ENCODE results near the gene TNFRSF14. TPM values are rescaled to one million over a fixed set of nuclear protein-coding genes. Genes with fewer than 3 reads are reported as not detected.

The TNFRSF14 gene
- total RNA-seq, 2 donors from 2014 or later: 93.2 to 299 TPM

DNA sequence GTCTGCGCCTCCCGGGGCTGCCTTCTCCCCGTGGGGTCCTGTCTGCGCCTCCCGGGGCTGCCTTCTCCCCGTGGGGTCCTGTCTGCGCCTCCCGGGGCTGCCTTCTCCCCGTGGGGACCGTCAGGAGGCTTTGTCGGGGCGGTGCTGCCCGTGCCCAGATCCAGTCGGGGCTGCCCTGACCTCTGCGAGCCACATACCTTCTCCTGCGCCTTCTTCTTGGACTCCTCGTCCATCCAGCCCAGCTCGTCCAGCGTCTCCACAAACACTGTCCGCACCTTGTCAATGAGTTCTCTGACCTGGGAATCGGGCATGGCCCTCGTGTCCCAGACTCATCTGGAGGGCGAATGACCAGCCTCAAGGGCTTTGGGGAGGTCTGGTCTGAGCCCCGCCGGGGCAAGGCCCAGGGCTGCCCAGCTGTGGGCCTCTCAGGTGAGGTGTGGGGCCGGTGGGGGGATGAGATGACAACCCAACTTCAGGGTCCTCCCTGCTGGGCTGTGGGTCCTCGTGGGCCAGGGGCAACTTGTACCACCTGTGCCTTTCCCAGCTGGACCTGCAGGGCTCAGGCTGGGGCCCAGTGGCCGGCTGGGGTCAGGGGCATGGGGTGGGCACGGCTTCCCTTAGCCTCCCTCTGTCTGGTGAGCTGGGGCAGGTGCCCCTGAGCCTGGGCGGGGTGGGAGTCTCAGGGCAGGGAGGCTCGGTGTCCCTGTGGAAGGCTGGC lies 39.8 kb downstream of the TNFRSF14 start:
- Mint-ChIP-seq H3K27me3 (no peaks in the 10 kb centered on the region), H3K4me1 (peaks cover 4% of the 10 kb centered on the region), H3K36me3 (ENCODE audit: low read depth) (no peaks in the 10 kb centered on the region), H3K27ac (no peak overlapping the region), H3K9me3 (no peaks in the 10 kb centered on the region), H3K4me3 (no peak overlapping the region)
- ATAC-seq (replicated peaks): no peak

DNA sequence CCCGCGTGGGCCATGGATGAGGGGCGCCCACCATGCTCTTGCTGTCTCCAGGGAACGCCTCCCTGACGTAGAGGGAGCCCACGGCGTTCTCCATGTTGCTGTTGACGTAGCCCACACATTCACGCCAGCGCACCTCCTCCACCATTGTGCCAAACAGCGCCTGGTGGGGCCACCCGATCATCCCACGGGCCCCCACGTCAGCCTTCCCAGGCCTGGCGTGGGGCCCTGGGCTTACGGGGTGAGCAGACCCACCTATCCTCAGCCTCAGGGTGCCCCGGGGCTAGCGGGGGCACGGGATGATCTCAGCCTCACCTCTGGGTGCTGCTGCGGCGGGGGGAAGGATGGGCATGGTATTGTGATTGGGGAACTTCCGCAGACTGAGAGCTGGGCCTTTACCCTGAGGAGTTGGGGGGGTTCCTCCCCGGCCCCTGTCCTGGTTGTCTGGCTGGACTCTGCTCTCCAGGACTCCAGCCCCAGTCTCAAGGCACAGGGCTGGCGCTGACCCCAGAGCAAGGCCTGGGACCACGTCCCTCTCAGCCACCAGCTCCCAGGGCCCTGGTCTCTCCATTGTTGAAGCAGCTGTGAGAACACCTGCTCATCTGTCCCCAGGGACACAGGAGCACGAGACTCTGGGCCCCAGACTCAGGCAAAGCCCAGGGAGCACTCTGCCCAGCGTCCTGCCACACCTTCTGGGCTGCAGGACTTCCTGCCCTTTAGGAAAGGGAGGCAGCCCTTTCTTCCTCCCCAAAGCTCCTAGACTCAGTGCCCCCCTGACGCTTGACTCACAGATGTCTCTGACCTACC lies 40.6 kb downstream of the TNFRSF14 start:
- ATAC-seq (replicated peaks): no peak
- H3K27me3 Mint-ChIP-seq: no peaks in the 10 kb centered on the region
- H3K9me3 Mint-ChIP-seq: no peaks in the 10 kb centered on the region
- no peaks in the 10 kb centered on the region for H3K36me3 Mint-ChIP-seq (ENCODE audit: low read depth)
- no peak overlapping the region for H3K27ac Mint-ChIP-seq
- H3K4me1 Mint-ChIP-seq: peaks cover 4% of the 10 kb centered on the region
- H3K4me3 Mint-ChIP-seq: no peak overlapping the region

DNA sequence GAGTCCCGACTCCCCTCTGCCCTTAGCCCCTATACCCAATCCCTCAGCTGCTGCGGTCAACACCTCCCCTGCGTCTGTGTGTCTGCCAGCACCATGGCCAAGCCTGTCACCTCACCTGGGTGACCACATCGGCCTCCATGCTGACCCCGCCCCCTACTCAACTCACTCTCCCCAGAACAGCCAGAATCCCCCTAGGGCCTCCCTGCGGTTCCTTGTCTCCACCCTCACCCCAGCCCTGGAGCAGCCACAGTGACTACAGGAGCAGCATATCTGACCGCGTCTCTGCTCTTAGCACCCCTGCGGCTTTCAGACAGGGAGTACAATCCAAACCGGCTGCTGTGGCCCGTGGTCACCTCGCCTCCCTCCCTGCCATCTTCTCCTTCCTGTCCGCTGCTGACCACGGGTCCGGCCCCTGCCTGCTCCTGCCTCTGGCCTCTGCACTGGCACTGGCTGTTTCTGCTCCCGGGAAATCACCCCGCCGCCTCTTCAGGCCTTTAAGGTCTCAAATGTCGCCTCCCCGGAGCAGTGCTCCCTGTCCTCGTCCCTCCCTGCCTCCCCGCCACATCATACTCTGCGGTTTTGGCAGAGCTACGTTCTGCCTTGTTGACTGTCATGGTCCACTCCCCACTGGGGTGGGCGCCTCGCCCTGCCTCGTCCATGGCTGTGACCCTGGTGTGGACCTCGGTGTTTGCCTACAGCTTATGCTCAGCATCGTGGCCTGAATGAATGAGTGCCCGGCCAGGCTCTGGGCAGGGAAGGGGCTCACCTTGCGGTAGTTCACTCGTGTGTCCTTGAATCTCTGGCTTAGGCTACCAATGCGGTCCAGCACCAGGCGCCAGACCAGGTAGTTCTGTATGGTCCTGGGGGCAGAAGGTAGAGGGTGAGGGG lies 41.5 kb downstream of the TNFRSF14 start:
- no peak for ATAC-seq (replicated peaks)

DNA sequence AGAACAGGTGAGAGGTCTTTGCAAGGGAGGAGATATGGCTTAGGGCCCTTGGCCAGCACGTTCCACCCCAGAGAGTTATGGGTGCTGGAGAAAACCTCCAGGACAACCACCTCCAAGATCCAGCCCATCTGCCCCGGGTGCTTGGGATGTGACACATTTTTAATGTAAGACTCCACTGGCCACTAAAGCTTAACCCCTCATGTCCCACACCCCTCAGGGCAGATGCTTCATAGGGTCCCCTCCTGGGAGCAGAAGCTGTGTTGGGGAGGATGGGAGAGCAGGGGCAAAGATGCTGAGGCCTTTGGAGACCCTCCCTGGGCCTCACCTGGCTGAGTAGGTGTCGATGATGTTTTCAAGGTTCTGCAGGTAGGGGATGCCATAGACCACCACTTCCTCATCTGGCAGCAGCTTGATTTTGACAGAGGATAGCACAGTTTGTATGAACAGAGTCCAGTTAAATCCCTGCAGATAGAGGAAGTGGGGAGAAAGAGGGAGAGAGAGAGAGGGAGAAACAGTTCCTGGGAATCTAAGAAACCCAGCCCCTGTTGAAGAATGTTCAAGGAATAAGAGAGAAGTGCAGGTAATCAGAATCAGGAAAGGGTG lies 42.3 kb downstream of the TNFRSF14 start:
- ATAC-seq (replicated peaks): no peak

More for the DNA sequence above, 41.5 kb downstream of the TNFRSF14 start:
- Mint-ChIP-seq H3K9me3 (no peaks in the 10 kb centered on the region), H3K4me1 (peaks cover 4% of the 10 kb centered on the region), H3K4me3 (no peak overlapping the region), H3K27ac (no peak overlapping the region), H3K36me3 (ENCODE audit: low read depth) (no peaks in the 10 kb centered on the region), H3K27me3 (peaks cover 4% of the 10 kb centered on the region)

DNA sequence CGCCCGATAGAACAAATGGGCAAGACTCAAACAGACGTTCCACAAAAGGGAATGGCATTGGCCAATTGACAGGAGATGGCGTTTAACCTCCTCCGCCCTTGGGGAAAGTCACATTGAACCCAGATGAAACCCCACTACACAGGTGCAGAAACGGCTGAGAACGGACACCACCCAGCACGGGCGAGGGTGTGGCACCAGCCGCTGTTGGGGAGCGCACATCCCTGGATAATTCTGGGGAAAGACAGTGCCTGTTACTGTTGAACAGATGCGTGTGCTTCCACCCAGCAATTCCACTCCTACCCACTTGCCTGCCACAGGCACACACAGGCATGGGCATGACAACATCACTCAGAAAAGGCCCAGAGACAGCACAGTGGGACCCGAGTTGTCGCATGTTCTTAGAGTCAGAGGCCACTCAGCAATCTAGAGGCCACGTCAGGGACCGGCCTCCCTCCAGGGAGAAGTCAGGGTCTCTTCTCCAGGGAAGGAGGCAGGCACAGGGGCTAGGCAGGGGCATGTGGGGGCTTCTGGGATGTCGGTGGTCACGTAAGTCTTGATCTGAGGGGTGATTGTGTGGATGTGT lies 45.6 kb downstream of the TNFRSF14 start:
- H3K27me3 Mint-ChIP-seq: peaks cover 7% of the 10 kb centered on the region
- H3K4me3 Mint-ChIP-seq: no peak overlapping the region

More for the DNA sequence above, 42.3 kb downstream of the TNFRSF14 start:
- Mint-ChIP-seq H3K27ac (no peak overlapping the region), H3K9me3 (no peaks in the 10 kb centered on the region), H3K4me3 (no peak overlapping the region), H3K27me3 (peaks cover 7% of the 10 kb centered on the region), H3K4me1 (peaks cover 4% of the 10 kb centered on the region), H3K36me3 (ENCODE audit: low read depth) (no peaks in the 10 kb centered on the region)

DNA sequence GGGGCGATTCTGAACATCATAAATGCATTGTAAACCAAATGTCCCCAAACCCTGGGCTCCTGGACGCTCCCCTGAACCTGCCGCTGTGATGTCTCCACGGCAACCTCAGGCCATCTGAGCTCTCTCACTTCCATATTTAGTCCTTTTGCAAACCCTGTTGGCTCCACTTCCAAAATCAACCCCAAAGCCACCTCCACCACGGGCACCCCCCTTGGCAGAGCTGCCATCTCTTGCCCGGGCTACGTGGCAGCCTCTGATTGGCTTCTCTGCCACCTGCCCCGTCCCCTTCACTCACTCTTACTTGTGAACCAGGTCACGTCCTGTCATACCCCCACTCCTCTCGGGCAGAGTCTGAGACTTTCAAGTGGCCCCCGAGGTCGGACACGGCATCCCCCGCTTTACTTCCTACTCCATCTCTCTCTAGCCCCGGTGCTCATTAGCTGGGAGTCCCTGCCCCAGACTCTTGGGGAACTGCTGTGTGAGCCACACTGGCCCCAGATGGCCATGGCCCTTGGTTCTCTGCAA lies 46.2 kb downstream of the TNFRSF14 start:
- Mint-ChIP-seq H3K4me1 (peaks cover 2% of the 10 kb centered on the region), H3K36me3 (ENCODE audit: low read depth) (no peaks in the 10 kb centered on the region), H3K4me3 (no peak overlapping the region), H3K27ac (peak overlapping the region; percentile 47), H3K27me3 (peaks cover 7% of the 10 kb centered on the region), H3K9me3 (no peaks in the 10 kb centered on the region)
- ATAC-seq (replicated peaks): no peak

More for the DNA sequence above, 45.6 kb downstream of the TNFRSF14 start:
- Mint-ChIP-seq H3K9me3 (no peaks in the 10 kb centered on the region), H3K4me1 (peaks cover 4% of the 10 kb centered on the region), H3K36me3 (ENCODE audit: low read depth) (no peaks in the 10 kb centered on the region), H3K27ac (no peak overlapping the region)
- no peak for ATAC-seq (replicated peaks)

DNA sequence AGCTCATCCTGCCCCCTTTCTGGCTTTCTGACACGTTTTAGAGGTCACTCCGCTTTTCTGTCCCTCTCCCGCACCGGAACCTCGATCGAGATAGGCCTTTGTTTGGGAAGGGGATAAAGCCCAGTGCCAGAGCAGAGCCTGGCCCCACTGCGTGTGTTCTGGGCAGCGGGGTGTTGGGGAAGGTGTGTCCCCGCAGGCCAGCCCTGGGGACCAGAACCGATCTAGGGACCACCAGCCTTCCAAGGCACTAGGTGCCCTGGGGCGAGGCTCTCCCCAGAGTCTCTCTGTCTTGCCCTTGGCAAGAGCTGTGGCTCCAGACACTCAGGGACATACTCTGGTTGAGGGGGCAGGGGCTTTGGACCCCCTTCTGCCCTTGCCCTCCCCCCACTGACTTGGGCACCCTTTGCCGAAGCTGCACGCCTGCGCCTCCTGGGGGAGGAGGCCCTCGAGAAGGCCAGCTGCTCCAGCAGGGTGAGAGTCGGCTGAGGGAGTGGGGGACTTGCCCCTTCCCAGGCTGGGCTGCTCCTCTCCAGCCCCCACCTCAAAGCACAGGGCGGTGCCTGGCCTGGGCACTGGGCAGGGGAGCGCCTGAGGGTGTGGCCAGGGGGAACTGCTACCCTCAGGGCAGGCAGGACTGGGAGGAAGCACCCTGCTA lies 46.8 kb downstream of the TNFRSF14 start:
- Mint-ChIP-seq H3K36me3 (ENCODE audit: low read depth) (no peaks in the 10 kb centered on the region), H3K27ac (peak overlapping the region; percentile 47), H3K4me1 (no peaks in the 10 kb centered on the region), H3K9me3 (no peaks in the 10 kb centered on the region), H3K4me3 (no peak overlapping the region), H3K27me3 (peaks cover 7% of the 10 kb centered on the region)
- no peak for ATAC-seq (replicated peaks)

DNA sequence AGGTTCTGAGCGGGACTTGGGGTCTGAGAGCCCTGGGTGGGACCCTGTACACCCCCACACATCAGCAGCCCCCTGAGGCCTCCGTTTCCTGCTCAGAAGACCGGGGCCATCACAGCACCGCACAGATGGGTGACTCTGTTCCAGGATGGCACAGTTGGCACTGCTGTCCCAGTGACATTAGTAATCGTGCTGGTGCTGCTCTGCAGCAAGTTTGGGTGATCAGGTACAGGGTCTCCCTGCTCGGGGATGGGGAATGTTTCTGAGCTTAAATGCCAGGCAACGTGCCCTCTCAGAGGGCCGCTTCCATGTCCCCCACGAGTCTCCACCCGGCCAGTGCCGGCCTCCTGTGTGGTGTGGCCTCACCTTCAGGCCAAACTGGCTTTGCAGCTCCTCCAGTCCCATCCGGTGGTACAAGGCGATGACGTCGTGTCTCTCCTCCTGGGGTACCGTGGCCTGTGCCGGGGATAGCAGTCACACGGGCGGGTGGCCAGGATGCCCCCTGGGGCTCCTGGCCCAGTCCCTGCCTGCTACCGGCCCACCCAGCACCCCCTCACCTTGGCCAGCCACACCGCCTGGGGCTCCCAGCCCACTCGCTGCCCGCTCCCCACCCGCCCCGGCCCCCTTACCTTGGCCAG lies 47.5 kb downstream of the TNFRSF14 start:
- Mint-ChIP-seq H3K4me3 (no peak overlapping the region), H3K4me1 (no peaks in the 10 kb centered on the region), H3K36me3 (ENCODE audit: low read depth) (no peaks in the 10 kb centered on the region), H3K9me3 (no peaks in the 10 kb centered on the region), H3K27me3 (peaks cover 7% of the 10 kb centered on the region), H3K27ac (no peak overlapping the region)
- no peak for ATAC-seq (replicated peaks)

DNA sequence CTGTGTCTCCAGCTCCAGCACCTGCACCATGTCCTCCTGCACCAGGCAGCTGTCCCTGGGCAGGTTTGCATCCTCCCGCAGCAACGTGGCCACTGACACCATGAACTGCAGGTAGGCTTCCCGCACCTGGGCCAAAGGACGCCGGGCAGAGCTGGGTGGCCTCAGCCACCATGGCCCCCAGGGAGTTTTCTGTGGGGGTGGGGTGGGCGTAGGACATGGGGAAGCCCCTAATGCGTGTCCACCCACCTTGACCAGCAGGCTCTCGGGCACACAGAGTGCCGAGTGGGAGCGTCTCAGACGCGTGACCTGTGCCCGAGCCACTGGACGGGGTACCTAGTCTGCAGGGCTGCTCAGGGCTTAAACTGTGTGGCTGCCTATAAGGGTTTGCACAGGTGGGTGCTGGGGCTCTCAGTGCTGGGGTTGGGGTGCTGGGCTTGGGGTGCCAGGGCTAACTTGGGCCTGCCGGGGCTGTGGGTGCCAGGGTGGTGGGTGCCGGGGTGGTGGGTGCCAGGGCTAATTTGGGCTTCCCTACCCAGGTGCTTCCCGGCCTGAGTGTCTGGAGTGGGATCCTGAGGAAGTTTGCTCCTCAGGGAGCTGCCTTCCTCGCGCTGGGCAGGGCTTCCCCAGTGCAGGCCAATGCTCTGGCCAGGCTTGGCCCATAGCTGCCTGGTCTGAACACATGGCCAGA lies 48.1 kb downstream of the TNFRSF14 start:
- Mint-ChIP-seq H3K4me1 (no peaks in the 10 kb centered on the region), H3K27me3 (peaks cover 7% of the 10 kb centered on the region), H3K9me3 (no peaks in the 10 kb centered on the region), H3K4me3 (no peak overlapping the region), H3K36me3 (ENCODE audit: low read depth) (no peaks in the 10 kb centered on the region), H3K27ac (no peak overlapping the region)
- no peak for ATAC-seq (replicated peaks)

DNA sequence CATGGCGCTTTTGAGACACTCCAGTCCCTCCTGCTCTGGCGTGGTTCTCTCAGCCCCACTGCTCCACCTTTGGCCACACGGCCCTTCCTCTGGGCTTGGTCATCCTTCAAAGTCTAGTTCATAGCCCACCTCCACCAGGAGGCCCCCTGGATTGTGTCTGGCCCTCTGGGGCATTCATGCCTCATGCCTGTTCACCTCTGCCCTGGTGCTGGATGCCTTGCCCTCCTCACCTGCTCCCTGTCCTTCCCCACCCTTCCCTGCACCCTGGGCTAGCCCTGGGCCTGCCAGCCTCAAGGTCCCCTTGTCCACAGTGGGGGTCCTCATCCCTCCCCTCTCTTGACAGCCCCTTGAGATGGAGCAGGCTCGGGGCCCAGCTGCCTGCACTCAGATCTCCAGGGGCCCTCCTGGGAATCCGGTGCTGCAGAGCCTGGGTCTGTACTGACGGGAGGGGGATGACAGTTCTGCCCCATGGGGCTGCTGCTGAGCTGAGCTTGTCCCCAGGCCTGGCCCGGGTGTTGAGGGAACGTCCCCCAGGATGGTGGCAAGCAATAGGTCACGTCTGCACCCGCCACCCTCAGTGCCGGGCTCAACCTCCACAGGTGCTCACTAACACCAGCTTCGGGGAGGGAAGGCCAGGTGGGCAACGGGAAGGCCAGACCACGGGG lies 48.8 kb downstream of the TNFRSF14 start:
- Mint-ChIP-seq H3K27ac (no peak overlapping the region), H3K36me3 (ENCODE audit: low read depth) (no peaks in the 10 kb centered on the region), H3K9me3 (no peaks in the 10 kb centered on the region), H3K27me3 (peaks cover 7% of the 10 kb centered on the region), H3K4me1 (no peaks in the 10 kb centered on the region), H3K4me3 (no peak overlapping the region)
- ATAC-seq (replicated peaks): no peak

DNA sequence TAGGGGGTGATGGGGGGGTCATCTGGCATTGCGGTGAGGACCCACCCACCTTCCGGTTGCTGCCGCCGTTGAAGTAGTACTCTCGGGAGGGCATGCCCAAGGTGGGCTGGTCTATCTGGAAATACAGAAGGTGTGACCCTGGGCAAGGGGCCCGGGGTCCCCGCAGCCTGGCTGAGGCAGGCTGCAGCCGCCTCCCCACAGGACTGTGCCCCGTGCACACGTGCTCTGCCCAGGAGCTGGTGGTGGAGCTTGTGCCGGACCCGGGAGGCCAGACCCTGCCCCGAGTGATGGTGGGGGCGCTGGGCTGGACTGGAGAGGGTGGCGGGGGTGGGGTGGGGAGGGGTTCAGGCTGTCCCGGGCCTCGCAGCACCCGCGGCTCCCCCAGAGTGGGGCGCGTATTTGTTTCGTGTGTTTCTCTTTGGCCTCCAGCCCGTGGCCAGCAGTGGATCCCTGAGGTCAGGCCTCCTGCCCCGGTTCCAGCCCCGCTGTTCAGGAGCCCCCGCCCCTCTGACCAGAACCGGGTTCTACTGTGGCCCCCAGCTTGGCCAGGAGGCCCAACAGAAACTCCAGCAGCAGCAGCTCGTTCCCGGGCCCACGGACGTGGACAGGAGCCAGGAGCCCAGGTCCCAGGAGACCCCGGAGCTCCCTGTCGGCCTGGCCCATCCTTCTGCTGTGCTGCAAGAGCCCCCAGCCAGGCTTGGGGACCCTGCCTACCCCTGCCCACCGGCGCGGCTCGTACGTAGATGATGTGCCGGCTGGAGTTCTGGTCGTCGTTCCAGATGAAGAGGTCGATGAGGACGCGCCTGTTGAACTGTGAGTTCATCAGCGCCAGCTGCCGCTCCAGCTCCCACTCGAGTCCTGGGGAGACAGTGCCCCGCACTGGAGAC lies 49.6 kb downstream of the TNFRSF14 start:
- Mint-ChIP-seq H3K27ac (no peak overlapping the region), H3K36me3 (ENCODE audit: low read depth) (no peaks in the 10 kb centered on the region), H3K27me3 (peaks cover 7% of the 10 kb centered on the region), H3K9me3 (no peaks in the 10 kb centered on the region), H3K4me1 (no peaks in the 10 kb centered on the region), H3K4me3 (no peak overlapping the region)
- ATAC-seq (replicated peaks): no peak
